ENCODE measurements around the gene RNF8. TPM values are rescaled to one million over a fixed set of nuclear protein-coding genes. Genes with fewer than 3 reads are reported as not detected.
"Not testable (repeated sequence)": the region's sequence is repeated elsewhere in the genome, so short reads cannot be mapped to it uniquely, and the experiment has no call there.

The RNF8 gene
- total RNA-seq, 1 experiment from 2014 or later: 17.7 TPM

DNA sequence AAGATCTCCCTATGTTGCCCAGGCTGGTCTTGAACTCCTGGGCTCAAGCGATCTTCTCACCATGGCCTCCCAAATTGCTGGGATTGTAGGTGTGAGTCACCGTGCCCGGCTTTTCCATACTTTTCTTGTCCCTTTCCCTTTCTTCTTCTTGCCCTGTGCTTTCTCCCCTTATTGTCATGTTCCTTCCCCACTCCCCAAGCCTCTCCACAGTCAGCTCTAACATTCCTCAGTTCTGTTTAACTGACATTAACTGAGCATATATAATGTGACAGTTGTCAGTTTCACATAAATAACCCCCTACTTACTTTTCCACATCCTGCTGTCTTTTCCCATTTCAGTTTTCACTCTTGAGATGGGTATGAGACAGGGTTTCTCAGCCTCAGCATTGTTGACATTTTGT, 9.5 kb upstream of the RNF8 start:
- H3K36me3 Mint-ChIP-seq (ENCODE audit: insufficient read depth, unreplicated experiment): no peaks in the 10 kb centered on the region
- H3K27me3 Mint-ChIP-seq (ENCODE audit: insufficient read depth, unreplicated experiment): peaks cover 3% of the 10 kb centered on the region
- TF ChIP-seq, protein P1, sequence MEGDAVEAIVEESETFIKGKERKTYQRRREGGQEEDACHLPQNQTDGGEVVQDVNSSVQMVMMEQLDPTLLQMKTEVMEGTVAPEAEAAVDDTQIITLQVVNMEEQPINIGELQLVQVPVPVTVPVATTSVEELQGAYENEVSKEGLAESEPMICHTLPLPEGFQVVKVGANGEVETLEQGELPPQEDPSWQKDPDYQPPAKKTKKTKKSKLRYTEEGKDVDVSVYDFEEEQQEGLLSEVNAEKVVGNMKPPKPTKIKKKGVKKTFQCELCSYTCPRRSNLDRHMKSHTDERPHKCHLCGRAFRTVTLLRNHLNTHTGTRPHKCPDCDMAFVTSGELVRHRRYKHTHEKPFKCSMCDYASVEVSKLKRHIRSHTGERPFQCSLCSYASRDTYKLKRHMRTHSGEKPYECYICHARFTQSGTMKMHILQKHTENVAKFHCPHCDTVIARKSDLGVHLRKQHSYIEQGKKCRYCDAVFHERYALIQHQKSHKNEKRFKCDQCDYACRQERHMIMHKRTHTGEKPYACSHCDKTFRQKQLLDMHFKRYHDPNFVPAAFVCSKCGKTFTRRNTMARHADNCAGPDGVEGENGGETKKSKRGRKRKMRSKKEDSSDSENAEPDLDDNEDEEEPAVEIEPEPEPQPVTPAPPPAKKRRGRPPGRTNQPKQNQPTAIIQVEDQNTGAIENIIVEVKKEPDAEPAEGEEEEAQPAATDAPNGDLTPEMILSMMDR (IDR thresholded peaks at IDR 0.05; ENCODE audit: insufficient read depth in 1 of 2, low read depth in 1 of 2, low read length in 1 of 2, severe bottlenecking in 1 of 2, unreplicated experiment in 1 of 2): no peak
- no peak for DNase-seq
- H3K9me3 Mint-ChIP-seq (ENCODE audit: unreplicated experiment): peaks cover 9% of the 10 kb centered on the region
- Histone ChIP-seq H3K4me1 (no peaks in the 10 kb centered on the region), H3K4me3 (ENCODE audit: low read depth, low read length) (no peak overlapping the region), H3K9me3 (no peaks in the 10 kb centered on the region), H3K27me3 (replicated peaks; ENCODE audit: control insufficient read depth, insufficient read depth, low read length) (no peaks in the 10 kb centered on the region), H3K36me3 (ENCODE audit: control insufficient read depth, insufficient read depth, low read length) (no peaks in the 10 kb centered on the region)
- intact Hi-C loops (cut with micrococcal nuclease; ENCODE audit: unreplicated experiment): no loop called here
- POLR2A ChIA-PET: no interaction called here
- CTCF ChIA-PET: no interaction called here
- no peak overlapping the region for H3K4me3 Mint-ChIP-seq (ENCODE audit: unreplicated experiment)
- H3K27ac Mint-ChIP-seq (ENCODE audit: unreplicated experiment): no peak overlapping the region
- no TSS peak for BruUV-seq (replicated peaks)
- no peaks in the 10 kb centered on the region for H3K4me1 Mint-ChIP-seq (ENCODE audit: low read depth, unreplicated experiment)

DNA sequence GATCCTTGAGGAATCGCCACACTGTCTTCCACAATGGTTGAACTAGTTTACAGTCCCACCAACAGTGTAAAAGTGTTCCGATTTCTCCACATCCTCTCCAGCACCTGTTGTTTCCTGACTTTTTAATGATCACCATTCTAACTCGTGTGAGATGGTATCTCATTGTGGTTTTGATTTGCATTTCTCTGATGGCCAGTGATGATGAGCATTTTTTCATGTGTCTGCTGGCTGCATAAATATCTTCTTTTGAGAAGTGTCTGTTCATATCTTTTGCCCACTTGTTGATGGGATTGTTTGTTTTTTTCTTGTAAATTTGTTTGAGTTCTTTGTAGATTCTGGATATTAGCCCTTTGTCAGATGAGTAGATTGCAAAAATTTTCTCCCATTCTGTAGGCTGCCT, 8.0 kb upstream of the RNF8 start:
- H3K36me3 ChIP-seq (ENCODE audit: control insufficient read depth, insufficient read depth, low read length); intact Hi-C loops (cut with micrococcal nuclease; ENCODE audit: unreplicated experiment); POLR2A ChIA-PET; H3K4me1 Mint-ChIP-seq (ENCODE audit: low read depth, unreplicated experiment); DNase-seq; H3K4me3 ChIP-seq (ENCODE audit: low read depth, low read length); H3K27ac Mint-ChIP-seq (ENCODE audit: unreplicated experiment); H3K9me3 ChIP-seq; H3K36me3 Mint-ChIP-seq (ENCODE audit: insufficient read depth, unreplicated experiment); H3K9me3 Mint-ChIP-seq (ENCODE audit: unreplicated experiment); H3K27me3 ChIP-seq (replicated peaks; ENCODE audit: control insufficient read depth, insufficient read depth, low read length); CTCF ChIA-PET; H3K4me3 Mint-ChIP-seq (ENCODE audit: unreplicated experiment); H3K4me1 ChIP-seq; BruUV-seq (replicated peaks); H3K27me3 Mint-ChIP-seq (ENCODE audit: insufficient read depth, unreplicated experiment): not testable (repeated sequence)

DNA sequence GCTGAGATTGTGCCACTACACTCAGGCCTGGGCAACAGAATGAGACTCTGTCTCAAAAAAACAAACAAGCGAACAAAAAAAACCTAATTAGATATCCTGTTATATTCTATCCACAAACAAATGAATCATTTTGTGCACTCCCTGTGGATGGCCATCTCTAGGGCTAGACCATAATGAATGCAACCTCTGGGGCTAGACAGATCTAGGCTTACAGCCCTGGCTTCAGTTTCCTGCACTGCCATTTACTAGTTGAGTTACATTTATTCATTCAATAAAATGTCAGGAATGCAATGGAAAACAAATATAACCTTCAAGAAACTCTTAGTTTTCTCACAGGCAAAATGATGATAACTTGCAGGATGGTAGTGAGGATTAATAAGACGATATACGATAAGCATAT, 6.6 kb upstream of the RNF8 start:
- no peak overlapping the region for H3K27ac Mint-ChIP-seq (ENCODE audit: unreplicated experiment)

More for the DNA sequence above, 6.6 kb upstream of the RNF8 start:
- no peaks in the 10 kb centered on the region for H3K36me3 Mint-ChIP-seq (ENCODE audit: insufficient read depth, unreplicated experiment)
- peaks cover 9% of the 10 kb centered on the region for H3K9me3 Mint-ChIP-seq (ENCODE audit: unreplicated experiment)
- POLR2A ChIA-PET: no interaction called here
- peaks cover 3% of the 10 kb centered on the region for H3K27me3 Mint-ChIP-seq (ENCODE audit: insufficient read depth, unreplicated experiment)
- intact Hi-C loops (cut with micrococcal nuclease; ENCODE audit: unreplicated experiment): no loop called here
- no peak for DNase-seq
- no peak overlapping the region for H3K4me3 ChIP-seq (ENCODE audit: low read depth, low read length)
- H3K4me1 Mint-ChIP-seq (ENCODE audit: low read depth, unreplicated experiment): no peaks in the 10 kb centered on the region
- no peaks in the 10 kb centered on the region for H3K9me3 ChIP-seq
- no peaks in the 10 kb centered on the region for H3K27me3 ChIP-seq (replicated peaks; ENCODE audit: control insufficient read depth, insufficient read depth, low read length)
- H3K4me1 ChIP-seq: no peaks in the 10 kb centered on the region
- TF ChIP-seq, protein P1 (IDR thresholded peaks at IDR 0.05; ENCODE audit: insufficient read depth in 1 of 2, low read depth in 1 of 2, low read length in 1 of 2, severe bottlenecking in 1 of 2, unreplicated experiment in 1 of 2): no peak
- CTCF ChIA-PET: no interaction called here
- BruUV-seq (replicated peaks): no TSS peak
- no peak overlapping the region for H3K4me3 Mint-ChIP-seq (ENCODE audit: unreplicated experiment)
- no peaks in the 10 kb centered on the region for H3K36me3 ChIP-seq (ENCODE audit: control insufficient read depth, insufficient read depth, low read length)

All from Caco-2 (cell line).